Right cardiac atrium (tissue), 5 donors: ENCODE measurements around the gene C3orf20. TPM values are rescaled to one million over a fixed set of nuclear protein-coding genes. Genes with fewer than 3 reads are reported as not detected.

ENCODE experiments used
- ATAC-seq, 2 donors: fragments of 200-7000 bp; cut with Tn5 transposase; one replicate each; pipeline versions ENCODE4 v1.8.0 to v1.9.1; 2020; ENCODE audit warnings: moderate library complexity in 2 of 2, mild to moderate bottlenecking in 1 of 2
- DNase-seq, 3 donors: peaks; one replicate each; pipeline ENCODE4 v3.0.0-alpha.2; 2020
- H3K27ac ChIP-seq: one replicate; pipeline ENCODE4 v1.5.1; 2013; ENCODE audit warnings: mild to moderate bottlenecking, low read length, control low read depth, moderate library complexity
- H3K27me3 ChIP-seq: one replicate; pipeline ENCODE4 v1.6.1; 2013; ENCODE audit not compliant: control insufficient read depth, insufficient read depth
- H3K4me1 ChIP-seq: one replicate; pipeline ENCODE4 v1.6.1; 2013; ENCODE audit warnings: low read length; ENCODE audit not compliant: control insufficient read depth, insufficient read depth
- H3K4me3 ChIP-seq: one replicate; pipeline ENCODE4 v1.5.1; 2013; ENCODE audit warnings: low read length, control low read depth
- H3K9me3 ChIP-seq: one replicate; pipeline ENCODE4 v1.6.1; 2013; ENCODE audit warnings: low read length; ENCODE audit not compliant: control insufficient read depth
- WGBS: extraction: QIAGEN DNeasy Blood & Tissue Kit; methylation state at CpG from one replicate; pipeline ENCODE4 v1.1.7; 2013; 5-methylcytosine and 5-hydroxymethylcytosine counted together
- intact Hi-C, 4 donors: fragments of 100-400 bp; cut with DNase I; formaldehyde crosslinking; loops; one replicate each; pipeline versions ENCODE4 v1.11.0 to v1.14.0; 2022 to 2023
- polyA plus RNA-seq: library from polyadenylated mRNA; stranded (reverse); fragments of 200-250 nt; gene quantifications from one replicate; pipeline ENCODE4 v1.2.3, GENCODE V29; 2013
- total RNA-seq, 4 donors: library from RNA; stranded (reverse); fragmentation: NEBNext Ultra II Directional; extraction: Animal tissue kit (Norgen Biotek cat#: 25700); gene quantifications; one replicate each; pipeline ENCODE4 v1.2.1, GENCODE V29; 2021
- donor health status: healthy with polysubstance abuse.
- donor health status: DM: no; HTN: yes; CAD: no.
- donor health status: DM: no; HTN: no; CAD: no.
- donor health status: DM: no; HTN: yes; CAD: no; lungs with severe emphysema.
- donor health status: DM: yes; HTN: yes; CAD: no.

The C3orf20 gene
- total and polyA plus RNA-seq, 5 donors, result 0.02 to 0.11 TPM; not detected in 3

GRCh38 chr3:14758297-14758696 lies 83.4 kb downstream of the C3orf20 start:
- intact Hi-C loops, result no loop called here
- no peaks in the 10 kb centered on the region for H3K4me1 ChIP-seq
- DNase-seq (no peak), ATAC-seq (no peak)
- 77% methylated on average over 4 of the region's 4 CpGs for WGBS
- H3K27ac ChIP-seq, result no peak overlapping the region
- H3K27me3 ChIP-seq, result no peaks in the 10 kb centered on the region
- no peak overlapping the region for H3K4me3 ChIP-seq
- no peaks in the 10 kb centered on the region for H3K9me3 ChIP-seq

DNA sequence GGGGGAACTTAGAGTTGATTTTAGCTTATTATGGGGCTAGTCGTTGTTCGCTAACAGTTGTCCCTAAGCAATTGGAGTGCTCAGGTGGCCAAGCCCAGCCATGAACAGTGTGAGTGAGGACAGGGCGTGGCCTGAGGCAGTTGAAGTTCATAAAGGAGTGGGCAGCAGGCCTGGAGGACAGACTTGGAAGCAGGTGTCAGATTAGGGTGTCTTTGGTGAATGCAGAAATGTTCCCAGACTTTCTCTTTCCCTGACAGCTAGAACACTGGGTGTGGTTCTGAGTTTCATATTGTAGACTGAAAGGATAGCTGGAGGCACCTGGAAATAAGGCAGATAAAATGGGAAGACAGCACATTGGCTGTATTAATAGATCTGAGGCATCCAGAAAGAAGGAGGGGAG lies 84.0 kb downstream of the C3orf20 start:
- no peak overlapping the region for H3K4me3 ChIP-seq
- H3K27ac ChIP-seq, result no peak overlapping the region
- no peaks in the 10 kb centered on the region for H3K4me1 ChIP-seq
- ATAC-seq (no peak), DNase-seq (no peak)
- intact Hi-C loops, result no loop called here
- 92% methylated on average over 3 of the region's 3 CpGs for WGBS
- H3K9me3 ChIP-seq, result no peaks in the 10 kb centered on the region
- no peaks in the 10 kb centered on the region for H3K27me3 ChIP-seq

DNA sequence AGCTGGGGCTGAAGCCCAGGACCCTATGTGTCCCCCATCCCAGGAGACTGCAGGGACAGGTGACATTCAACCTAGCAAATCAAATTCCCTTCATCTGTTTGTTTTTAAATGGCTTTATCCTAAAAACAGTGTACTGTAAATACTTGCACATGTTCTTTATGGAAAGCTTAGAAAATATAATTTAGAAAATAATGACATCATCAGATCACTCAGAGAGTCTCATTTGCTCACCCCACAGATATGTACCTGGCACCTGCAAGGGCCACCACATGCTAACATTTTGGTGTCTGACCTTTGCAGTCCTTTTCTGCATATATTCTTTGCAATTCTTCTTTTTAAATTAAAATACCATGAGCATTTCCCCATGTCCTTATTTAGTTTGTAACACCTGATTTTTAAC lies 85.2 kb downstream of the C3orf20 start:
- ATAC-seq, result no peak
- Histone ChIP-seq H3K4me3 (no peak overlapping the region), H3K27ac (no peak overlapping the region), H3K4me1 (no peaks in the 10 kb centered on the region), H3K9me3 (no peaks in the 10 kb centered on the region), H3K27me3 (no peaks in the 10 kb centered on the region)
- DNase-seq, result no peak
- intact Hi-C loops, result no loop called here

DNA sequence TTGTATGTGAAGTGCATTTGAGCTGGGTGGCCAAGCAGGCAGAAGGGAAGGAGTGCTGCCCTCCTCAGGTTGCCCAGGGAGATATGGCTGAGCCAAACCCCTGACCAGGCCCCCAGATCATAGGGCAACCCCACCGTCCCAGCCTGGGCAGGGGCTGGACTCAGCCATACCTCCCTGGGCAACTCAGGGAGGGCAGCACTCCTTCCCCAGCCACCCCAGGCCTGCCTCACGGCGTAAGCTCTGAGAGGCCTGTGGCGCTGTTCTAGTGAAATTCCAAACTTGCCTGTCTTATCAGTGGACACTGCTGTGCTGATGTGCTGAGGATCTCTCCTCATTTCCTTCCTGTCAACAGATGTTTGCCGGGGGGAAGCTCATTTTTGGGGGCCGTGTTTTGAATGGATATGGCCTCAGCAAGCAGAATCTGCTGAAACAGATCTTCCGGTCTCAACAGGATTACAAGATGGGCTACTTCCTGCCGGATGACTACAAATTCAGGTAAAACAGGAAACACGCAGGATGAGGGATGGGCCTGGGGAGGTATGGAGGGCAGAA lies 86.3 kb downstream of the C3orf20 start:
- Histone ChIP-seq H3K4me3 (no peak overlapping the region), H3K9me3 (no peaks in the 10 kb centered on the region), H3K27me3 (no peaks in the 10 kb centered on the region), H3K27ac (no peak overlapping the region), H3K4me1 (no peaks in the 10 kb centered on the region)
- ATAC-seq, result peak in 1 of 2 donors; percentile 8
- no peak for DNase-seq
- WGBS, result 41% methylated on average over 9 of the region's 9 CpGs
- intact Hi-C loops, result no loop called here

DNA sequence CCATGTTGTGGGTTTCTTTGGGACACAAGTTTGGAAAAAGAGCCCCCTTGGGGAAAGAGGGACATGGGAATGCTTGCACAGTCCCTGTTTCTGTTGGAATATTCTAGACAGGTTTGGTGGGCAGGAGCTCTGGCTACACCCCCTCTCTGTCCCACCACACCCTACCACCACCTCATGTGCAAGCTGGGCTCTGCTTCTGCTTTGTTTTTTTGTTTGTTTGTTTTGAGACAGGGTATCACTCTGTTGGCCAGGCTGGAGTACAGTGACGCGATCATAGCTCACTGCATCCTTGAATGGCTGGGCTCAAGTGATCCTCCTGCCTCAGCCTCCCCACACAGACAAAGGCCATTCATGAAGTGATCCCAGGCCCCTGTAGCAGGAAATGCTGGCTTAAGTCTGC lies 86.9 kb downstream of the C3orf20 start:
- ATAC-seq, result no peak
- Histone ChIP-seq H3K4me1 (no peaks in the 10 kb centered on the region), H3K27me3 (no peaks in the 10 kb centered on the region), H3K4me3 (no peak overlapping the region), H3K27ac (no peak overlapping the region), H3K9me3 (no peaks in the 10 kb centered on the region)
- no peak for DNase-seq
- intact Hi-C loops, result no loop called here
- 94% methylated on average over 2 of the region's 2 CpGs for WGBS

DNA sequence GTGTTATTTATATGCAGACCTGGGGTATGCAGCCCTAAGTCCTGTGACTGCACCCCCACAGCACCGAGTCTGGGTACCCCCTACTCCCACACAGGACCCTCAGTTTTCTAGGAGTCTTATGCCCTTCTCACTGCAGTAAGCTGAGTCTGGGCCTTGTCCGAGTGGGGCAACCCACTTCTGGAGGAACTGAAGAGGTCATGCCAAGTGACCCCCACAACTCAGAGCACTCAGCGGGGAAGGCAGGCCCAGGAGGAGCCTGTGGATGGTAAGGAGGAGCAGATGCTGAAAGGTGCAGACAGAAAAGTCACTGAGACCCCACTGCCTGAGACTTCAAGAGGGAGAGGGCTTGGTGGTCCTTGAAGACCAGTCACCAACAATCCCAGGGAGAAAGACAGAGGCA lies 87.8 kb downstream of the C3orf20 start:
- Histone ChIP-seq H3K9me3 (no peaks in the 10 kb centered on the region), H3K4me1 (no peaks in the 10 kb centered on the region), H3K4me3 (no peak overlapping the region), H3K27me3 (no peaks in the 10 kb centered on the region), H3K27ac (no peak overlapping the region)
- WGBS, result 97% methylated on average over 3 of the region's 3 CpGs
- intact Hi-C loops, result no loop called here
- no peak for ATAC-seq
- no peak for DNase-seq

DNA sequence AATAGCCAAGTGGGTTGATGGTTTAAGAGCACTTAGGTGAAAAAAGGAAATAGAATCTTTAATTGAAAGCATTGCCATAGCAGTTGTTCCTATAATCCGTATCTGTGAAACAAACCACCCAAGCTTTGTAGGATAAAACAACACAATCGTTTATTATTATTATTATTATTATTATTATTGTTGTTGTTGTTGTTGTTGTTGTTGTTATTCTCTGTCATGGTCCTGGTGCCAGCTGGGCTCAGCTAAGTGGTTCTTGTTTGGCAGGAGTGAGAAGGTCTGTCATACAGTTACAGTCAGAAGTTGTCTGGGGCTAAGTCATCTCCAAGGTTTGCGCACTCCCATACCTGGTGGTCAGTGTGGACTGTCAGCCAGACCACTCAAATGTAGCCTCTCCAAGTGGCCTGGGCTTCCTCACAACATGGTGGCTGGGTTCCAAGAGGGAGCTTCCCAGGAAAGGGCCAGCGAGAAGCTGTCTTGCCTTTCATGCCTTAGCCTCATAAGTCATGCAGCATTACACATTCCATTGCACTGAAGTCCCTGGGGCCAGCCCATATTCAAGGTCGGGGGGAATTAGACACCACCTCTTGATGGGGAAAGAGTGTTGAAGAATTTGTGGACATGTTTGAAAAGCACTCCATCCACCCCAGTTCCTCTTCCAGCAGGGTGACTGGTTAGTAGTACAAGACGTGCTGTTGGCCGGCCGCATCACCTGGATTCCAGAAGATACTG lies 89.6 kb downstream of the C3orf20 start:
- Histone ChIP-seq H3K9me3 (no peaks in the 10 kb centered on the region), H3K4me3 (no peak overlapping the region), H3K27me3 (no peaks in the 10 kb centered on the region), H3K4me1 (no peaks in the 10 kb centered on the region), H3K27ac (no peak overlapping the region)
- 89% methylated on average over 8 of the region's 8 CpGs for WGBS
- DNase-seq (no peak), ATAC-seq (no peak)
- intact Hi-C loops, result no loop called here

GRCh38 chr3:14765060-14765400 lies 90.1 kb downstream of the C3orf20 start:
- H3K27me3 ChIP-seq, result no peaks in the 10 kb centered on the region
- H3K27ac ChIP-seq, result no peak overlapping the region
- ATAC-seq, result no peak
- WGBS, result 94% methylated on average over 3 of the region's 3 CpGs
- H3K4me3 ChIP-seq, result no peak overlapping the region
- H3K4me1 ChIP-seq, result no peaks in the 10 kb centered on the region
- H3K9me3 ChIP-seq, result no peaks in the 10 kb centered on the region
- intact Hi-C loops, result no loop called here
- no peak for DNase-seq

- ATAC-seq (no peak), DNase-seq (no peak)
- Histone ChIP-seq H3K9me3 (no peaks in the 10 kb centered on the region), H3K4me3 (no peak overlapping the region), H3K27me3 (no peaks in the 10 kb centered on the region), H3K27ac (no peak overlapping the region), H3K4me1 (no peaks in the 10 kb centered on the region)
- intact Hi-C loops, result no loop called here
- WGBS, result 89% methylated on average over 9 of the region's 9 CpGs
These were observed 90.9 kb downstream of the C3orf20 start for GRCh38 chr3:14765576-14766427.

GRCh38 chr3:14766428-14767244 lies 91.7 kb downstream of the C3orf20 start:
- ATAC-seq, result no peak
- intact Hi-C loops, result no loop called here
- no peaks in the 10 kb centered on the region for H3K9me3 ChIP-seq
- 89% methylated on average over 23 of the region's 23 CpGs for WGBS
- no peaks in the 10 kb centered on the region for H3K27me3 ChIP-seq
- H3K27ac ChIP-seq, result no peak overlapping the region
- H3K4me3 ChIP-seq, result no peak overlapping the region
- no peaks in the 10 kb centered on the region for H3K4me1 ChIP-seq
- no peak for DNase-seq
